Fibroblast of upper back skin (primary cell): Measurements from ENCODE around the gene KIZ.

Experiments
- DNase-seq: peaks from one replicate; pipeline ENCODE4 v3.0.0-alpha.2; 2013

Gene KIZ

DNA sequence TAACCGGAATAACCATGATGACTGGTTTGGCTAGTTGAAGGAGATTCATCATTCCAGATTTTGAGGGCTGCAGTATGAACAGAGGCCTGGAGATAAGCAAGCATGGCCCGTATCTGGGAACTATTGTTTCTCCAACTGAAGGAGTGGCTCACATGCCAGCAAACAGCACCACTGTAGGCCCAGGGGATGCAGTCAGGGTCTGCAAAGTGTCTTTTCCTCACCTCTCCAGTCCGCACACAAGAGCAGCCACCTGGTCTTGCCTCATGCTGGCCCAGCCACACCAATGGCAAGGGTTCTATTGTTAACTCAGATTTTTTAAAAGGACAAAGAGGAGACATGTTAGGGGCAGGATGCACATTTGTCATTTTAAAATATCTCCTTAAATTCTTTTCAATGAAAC, 55.1 kb downstream of the KIZ start:
- no peak for DNase-seq

DNA sequence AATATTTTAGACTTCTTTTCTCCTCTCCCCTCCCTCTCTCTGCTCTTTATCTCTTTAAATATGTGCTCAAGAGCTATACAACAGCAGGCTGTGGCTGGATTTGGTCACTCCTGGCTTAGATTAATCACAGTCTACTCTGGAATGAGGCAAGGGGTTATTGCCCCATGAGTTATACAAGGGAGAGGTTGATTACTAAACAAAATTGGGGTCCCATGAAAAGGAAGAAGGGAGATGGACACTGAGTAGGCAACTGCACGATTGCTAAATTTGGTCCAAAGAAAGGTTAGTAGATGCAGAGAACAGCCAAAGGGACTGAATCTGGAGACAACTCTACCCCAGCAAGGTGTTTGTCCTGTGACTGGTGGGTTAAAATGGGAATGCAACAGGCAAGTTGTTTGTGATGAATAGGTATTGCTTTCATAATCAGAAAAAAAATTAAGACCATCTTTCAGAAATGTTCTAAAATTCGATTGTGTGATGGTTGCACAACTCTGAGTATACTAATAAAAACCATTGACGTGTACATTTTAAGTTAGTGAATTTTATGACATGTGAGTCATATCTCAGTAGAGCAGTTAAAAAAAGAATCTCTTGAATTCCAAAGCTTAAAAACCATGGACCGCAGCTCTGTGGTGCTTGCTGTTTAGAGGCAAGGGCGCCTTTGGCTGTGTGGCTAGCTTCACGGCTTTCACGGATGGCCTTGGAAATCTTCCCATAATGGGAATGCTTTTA, 57.1 kb downstream of the KIZ start:
- peak; percentile 96 for DNase-seq

DNA sequence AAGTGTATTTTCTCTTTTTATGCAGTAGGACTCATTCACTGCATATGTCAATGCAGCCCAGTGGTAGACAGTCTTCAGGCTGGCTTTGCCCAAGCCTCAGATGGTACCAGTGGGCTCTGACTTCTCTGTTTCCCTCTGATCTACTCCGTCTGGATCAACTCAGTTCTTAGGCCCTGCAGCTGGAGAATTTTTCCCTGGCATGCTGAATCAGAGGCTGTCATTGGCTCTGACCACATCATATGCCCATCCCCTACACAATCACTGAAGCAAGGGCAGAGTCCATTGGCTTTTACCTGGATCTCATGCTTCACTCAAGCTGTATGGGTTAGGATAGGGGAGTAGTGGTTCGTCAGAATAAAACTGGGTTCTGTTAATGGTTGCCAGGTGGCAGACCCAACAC, 57.8 kb downstream of the KIZ start:
- DNase-seq, result peak; percentile 44

DNA sequence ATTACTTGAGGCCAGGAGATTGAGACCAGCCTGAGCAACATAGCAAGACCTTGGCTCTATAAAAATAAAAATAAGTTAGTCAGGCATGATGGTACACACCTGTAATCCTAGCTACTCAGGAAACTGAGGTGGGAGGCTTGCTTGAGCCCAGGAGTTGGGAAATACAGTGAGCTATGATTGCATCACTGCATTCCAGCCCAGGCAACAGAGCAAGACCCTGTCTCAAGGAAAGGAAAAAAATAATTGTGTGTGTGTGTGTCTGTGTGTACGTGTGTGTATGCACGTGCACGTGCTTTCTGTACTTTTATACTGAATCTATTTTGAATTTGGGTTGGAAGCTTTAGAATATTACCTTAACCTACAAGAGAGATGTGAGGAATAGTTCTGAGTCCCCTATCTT, 58.9 kb downstream of the KIZ start:
- DNase-seq, result peak; percentile 63

DNA sequence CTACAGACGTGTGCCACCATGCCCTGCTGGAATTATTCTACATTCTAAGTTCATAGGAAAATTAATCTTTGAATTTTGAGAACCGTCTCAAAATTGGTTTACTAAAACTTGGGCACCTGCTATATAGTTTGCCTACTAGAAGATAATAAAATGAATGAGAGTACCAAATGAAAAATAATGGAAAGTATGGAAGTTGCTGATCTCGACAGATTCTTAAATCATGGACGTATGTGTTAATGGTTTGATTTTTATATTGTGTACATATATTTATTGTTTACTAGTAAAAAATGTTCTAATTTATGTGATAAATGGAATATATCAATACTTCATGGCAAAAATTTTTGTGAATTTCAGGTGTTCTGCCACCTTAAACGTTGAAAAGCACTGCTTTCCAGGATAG, 60.0 kb downstream of the KIZ start:
- no peak for DNase-seq

DNA sequence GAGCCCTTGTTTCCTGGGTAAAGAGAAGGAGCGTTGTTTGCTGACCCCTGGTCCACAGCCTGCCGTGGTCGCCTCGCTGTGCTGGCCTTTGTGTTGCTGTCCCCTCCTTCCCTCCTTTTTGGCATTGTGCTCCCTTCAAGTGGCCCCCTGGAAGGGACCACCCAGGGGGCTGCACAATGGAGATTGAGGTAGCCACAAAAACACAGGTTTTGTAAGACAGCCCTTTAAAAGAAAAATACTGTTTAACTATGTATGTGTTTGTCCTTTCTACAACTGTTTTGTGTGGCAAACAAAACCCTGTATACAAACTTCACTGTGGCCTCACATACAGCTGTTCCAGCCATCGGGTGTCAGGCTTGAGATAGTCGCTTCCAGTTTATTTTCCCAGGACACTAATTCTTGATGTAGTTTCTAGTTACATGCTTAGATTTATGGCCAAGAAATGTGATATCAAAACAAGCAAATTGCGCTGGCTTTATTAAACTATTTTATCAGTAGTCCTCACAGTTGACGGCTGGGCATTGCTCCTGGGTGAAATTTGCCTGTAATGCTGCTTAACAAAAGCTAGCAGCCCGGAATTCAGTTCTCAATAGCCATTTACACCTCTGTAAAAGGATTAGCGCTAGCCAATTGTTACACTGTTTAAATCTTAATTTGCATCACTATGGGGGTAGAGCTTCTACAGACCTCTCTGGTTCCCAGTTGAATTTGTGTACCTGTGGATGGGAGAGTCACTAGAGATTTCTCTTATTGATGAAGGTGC, 64.1 kb downstream of the KIZ start:
- no peak for DNase-seq

DNA sequence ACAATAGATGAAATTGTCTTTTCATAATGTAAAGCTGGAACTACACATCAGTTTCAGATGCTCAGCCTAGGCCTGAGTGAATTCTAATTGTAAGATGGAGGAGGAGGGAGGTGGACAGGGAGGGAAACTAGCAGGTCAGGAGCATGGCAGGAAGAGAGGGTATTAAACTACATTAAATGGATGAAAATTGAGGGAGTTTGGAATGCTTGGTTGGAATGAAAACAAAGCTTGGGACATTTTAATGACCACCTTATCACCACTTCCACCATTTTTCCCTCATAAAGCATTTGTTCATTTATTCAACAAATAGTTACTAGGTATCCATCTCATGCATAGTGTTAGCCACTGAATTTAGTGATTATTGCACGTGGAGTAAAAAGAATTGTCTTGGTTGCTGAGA, 65.0 kb downstream of the KIZ start:
- no peak for DNase-seq

DNA sequence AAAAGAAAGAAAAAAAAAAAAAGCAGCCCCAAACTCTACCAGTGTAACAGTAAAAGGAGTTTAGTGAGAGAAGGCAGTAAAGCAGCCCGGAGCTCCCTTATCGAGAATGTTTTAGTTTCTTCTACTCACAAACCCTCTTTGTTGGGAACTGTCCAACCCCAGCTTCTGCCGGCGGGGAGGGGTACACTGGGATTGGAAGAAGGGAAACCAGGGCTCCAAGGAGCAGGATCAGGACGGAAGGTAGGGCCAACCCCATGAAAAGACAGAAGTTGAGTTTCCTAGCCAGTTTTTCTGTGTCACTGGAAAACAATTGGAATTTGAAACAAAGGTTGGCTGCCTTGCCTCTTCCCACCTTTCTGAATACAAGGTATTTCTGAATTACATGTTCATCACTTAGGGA, 66.0 kb downstream of the KIZ start:
- peak; percentile 9 for DNase-seq

DNA sequence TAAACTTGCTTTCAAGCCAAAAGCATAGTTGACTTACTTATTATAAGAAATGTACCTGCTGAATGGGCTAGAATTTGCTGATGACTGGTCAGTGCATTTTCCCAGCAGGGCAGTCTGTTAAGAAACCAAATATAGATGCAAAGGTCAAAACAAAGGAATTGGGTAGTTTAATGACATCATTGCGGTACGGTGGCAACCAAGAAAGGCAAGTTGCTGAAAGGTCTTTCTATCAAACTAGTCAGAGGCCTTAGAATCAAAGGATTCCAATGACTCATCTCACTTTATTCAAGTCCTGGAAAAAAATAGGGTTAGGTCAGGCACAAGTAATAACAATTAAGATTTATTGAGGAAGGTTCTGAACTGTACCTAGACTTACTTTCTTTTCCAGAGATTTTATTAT, 76.4 kb downstream of the KIZ start:
- peak; percentile 21 for DNase-seq

DNA sequence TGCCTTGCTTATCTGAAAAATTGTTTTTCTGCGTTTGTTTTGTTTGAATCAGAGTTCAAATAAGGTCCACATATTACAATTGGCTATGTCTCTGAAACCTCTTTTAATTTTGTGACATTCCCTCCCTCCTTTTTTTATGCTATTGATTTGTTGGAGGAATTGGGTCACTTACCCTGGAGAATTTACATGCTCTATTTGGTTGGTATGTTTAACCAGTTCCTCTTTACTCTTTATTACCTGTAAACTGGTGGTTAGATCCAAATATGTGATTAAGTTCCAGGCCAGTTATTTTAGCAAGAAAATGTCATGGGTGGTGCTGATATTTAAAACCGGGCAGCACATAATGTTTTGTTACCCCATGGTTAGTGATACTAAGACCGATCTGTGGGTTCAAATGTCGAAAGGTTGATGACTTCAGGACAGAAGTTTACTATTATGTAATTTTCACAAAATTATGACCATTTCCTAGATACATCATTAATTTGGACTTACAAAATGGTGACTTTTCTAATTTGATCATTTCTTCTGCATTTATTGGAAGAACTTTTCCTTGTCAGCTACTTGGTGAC, 77.3 kb downstream of the KIZ start:
- DNase-seq, result no peak

DNA sequence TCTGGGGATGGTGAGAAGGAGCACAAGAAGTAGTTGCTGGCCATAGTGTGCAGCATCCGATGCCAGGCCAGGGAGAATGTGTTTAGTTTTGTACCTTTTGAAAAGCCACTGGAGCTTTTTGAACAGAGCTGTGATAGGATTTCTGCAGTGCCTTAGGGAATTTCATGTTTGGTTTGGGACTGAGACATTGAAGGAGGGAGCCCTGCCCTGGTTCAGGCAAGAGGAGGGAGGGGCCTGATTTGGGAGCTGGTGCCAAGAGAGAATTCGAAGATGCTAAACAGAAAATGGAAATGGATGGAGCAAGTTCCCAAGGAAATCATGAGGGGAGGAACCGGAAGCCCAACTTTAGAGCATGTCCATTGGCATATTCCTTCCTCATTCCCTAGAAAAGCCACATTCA, 80.7 kb downstream of the KIZ start:
- DNase-seq, result no peak

DNA sequence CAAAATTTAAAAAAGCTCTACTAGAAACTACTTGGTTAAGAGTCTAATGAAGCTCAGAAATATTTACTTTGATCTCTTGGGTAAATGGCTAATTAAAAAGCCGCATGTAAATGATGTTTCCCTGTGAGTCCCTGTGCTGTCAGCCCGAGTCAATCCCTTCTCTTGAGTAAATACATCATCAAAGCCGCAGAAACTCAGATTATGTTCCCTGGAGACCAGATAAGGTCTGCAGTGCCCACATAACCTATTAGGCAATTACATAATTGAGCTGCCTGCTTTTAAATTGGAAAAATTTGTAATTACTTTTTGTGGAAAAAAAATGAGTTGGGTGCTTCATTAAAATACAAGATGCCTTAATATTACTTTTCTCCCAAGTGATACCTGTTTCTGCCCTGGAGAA, 83.1 kb downstream of the KIZ start:
- no peak for DNase-seq

DNA sequence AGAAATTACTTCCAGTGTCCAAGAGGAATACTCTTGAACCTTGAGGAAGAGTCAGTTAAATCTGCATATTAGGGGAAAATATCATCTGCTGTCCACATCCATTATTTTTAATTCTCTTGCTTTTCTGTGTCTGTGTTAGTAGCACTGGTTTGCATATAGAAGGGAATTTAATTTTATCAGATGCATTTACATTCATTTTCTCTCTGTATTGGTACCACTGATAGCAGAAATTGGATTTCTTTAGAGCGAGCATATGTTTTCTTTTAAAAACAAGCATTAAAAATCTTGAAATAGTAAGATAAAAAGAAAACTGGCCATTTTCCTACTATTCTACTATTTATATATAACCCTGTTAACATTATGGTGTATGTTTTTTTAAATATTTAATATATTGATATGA, 83.8 kb downstream of the KIZ start:
- DNase-seq, result no peak

DNA sequence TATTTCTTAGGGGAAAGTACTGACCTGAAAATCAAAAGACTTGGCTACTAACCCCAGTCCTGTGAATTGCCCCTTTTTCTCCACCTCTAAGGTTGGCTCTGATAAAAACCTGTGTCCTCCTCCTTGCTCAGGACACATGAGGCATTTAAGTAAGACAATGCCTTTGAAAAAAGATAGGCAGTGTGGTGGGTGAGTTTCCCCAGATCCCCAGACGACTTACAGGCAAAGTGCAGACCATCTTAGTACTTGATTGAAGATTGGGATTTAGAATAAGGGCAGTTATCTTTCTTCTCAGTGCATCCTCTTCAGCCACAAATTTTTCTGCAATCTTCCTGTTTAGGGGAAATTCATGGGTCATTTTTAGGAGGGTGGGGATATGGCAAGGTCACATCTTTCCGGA, 87.8 kb downstream of the KIZ start:
- no peak for DNase-seq

DNA sequence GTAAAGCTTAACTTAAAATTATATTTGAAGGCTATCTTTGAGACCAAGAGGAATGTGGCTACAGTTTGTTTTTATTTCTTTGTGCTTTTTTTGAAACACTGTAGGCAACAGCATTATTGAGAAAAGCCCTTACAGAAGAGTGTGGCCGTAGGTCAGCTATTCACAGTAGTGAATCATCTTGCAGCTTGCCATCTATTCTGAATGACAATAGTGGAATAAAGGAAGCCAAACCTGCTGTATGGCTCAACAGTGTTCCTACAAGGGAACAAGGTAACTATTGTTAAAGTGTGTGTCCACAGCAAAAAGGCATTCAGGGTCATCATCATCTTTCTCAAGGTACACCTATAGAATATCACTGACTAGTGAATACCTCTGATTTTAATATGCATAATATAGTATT, 88.5 kb downstream of the KIZ start:
- no peak for DNase-seq

DNA sequence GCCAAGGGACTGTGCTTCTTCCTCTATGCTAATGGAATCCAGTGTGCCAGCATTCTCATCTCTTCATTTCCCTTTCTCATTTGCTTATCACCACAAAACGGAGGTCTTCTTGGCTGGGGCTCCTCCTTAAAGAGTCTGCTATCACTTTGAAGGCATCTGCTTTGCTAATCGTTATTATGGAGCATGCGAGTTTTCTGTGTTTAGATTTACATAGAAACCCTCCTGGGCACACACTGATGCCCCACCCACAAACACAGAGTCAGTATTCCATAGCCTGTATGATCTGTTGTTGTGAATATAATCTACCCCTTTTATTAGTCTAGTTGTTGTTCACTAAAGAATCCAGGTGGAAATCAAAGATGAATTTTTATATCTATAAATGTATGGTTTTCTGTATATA, 93.8 kb downstream of the KIZ start:
- DNase-seq, result no peak

DNA sequence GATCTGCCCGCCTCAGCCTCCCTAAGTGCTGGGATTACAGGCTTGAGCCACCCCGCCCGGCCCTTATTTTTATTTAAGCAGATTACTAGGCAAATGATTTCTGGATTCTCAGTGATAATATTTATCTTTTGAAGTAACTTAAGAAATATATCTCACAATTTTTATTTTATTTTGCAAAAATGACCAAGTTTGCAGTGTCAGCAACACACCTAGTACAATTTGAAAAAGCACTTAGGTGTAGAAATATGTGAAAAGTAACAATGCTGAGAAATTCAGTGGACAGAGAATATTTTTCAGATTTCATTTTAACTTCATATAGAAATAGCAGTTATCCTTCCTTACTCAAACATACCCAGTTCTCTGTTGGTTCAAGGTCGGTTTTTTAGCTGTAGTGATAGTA, 98.3 kb downstream of the KIZ start:
- DNase-seq, result no peak

DNA sequence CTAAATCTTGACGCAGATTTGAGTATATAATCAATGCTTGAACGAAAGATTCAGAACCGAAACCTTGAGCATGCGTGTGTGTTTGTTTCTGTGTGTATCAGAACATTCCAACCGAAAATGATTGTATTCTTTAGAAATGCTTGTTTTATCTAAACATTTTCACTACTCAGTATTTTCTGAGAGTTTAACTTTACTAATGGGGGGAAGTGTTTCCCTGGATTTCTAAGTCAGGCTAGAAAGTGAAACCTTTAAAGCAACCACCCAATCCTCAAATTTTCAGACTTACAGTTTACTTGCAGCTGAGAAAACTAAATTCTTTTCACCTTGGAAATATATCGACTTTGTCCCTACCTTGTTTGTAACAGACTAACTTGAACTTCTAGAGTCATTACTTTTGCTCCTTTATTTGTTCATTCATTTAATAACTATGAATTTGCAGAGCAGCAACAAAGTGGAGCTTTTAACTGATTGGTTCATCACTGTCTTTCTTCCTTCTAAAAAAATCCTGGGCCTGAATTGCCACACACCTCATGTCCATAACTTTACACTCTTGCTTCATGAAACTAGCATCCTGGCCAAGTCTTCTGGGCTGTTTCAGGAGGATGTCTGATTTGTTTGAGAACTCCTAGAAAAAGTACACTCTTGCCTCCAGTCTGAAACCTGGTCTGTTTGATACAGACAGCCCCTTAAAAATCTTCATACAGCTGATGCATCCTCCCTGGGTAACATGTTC, 99.5 kb downstream of the KIZ start:
- no peak for DNase-seq

DNA sequence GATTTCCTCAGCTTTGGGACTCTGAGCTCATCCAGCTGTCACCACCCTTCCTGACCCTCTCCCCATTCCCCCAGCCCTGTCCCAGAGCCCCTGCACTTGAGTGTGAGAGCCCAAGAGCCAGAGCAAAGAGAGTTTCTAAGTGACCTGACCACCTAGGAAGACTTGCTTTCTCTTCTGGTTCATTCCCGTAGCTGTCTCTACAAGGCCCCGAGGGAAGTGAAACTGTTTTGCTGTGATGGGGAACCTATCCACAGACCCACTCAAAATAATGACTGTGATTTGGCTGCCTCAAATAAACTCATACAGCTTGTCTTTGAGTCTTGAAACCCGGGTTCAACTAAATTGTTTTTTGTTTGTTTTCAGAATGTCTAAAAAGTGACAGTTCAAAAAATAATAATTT, 102.6 kb downstream of the KIZ start:
- no peak for DNase-seq

DNA sequence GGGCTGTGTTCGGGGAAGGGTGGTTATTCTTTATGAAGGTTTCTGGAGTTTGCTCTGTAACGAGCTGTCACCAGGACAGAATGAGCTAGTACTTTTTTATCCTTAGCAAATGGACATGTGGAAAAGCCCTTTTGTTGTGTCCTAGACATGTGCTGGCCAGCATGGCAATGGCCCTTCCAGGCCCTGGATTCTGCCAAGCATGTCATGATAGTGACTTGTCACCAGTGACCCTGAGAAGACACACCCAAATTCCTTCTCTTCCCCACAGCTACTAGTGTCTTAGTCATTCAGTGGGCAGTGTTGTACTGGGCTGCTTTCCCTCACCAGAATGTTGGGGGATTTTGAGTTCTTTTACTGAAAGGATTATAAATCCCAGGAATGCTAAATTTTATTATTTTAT, 103.3 kb downstream of the KIZ start:
- no peak for DNase-seq

DNA sequence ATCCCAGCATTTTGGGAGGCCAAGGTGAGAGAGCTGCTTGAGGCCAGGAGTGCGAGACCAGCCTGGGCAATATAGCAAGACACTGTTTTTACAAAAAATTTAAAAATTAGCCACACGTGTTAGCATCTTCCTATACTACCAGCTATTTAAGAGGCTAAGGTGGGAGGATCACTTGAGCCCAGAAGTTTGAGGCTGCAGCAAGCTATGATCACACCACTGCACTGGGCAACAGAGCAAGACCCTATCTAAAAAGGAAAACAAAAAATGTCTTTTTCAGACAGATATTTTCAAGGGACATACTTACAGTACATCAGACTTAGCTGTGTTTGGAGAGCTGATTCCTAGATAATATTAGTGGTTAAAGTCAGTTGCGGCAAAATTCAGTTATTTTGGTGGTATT, 104.3 kb downstream of the KIZ start:
- no peak for DNase-seq

DNA sequence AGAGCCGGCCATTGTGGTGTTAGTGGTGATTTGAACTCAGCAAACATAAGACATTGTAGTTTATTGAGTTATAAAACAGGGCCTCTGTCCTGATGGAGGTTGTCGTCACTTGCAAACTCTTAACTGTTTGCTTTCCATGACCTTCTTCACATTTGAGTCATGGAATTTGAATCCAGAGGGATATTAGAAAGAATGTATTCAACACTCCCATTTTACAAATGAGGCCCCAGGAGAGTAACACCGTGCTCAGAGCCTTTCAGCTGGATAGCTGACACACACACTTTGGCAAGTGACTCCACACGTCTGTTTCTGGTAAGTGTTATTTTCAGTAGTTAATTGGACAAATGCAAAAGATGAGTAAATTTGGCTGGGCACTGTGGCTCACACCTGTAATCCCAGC, 104.8 kb downstream of the KIZ start:
- peak; percentile 21 for DNase-seq

DNA sequence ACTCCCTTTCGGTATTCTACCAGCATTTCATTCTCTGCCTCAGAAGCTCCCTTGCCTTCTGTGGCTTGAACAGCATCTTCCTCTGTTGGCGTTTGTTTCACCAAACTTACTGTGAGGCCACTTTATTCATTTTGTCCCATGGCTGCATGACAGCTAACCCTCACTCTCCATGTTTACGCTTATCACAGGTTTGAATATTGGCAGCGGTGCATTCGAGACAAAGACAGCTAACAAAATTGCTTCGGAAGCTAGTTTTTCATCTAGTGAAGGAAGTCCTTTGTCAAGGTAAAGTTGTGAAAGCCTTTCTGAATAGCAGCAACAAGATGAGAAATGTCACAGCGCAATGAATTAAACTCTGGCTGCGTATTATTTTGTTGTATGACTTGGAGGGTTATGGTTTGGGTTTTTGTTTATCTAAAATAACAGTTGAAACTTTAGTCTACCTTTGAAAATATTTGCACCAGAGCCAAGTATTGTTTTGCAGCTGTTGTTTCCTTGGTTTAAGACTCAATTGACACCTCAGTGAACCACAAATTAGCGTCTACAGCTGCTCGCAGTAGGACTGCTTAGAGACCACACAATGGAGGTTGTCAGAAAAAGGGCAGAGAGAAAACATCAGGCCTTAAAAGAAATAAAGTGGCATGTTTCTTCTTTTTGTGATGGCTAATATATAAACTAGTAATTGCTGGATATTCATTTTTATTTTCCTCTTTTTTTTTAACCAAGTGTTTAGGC, 106.8 kb downstream of the KIZ start:
- DNase-seq, result no peak
